Measurements from ENCODE around the gene PODXL2. TPM values are rescaled to one million over a fixed set of nuclear protein-coding genes. Genes with fewer than 3 reads are reported as not detected.

Gene PODXL2, protein sequence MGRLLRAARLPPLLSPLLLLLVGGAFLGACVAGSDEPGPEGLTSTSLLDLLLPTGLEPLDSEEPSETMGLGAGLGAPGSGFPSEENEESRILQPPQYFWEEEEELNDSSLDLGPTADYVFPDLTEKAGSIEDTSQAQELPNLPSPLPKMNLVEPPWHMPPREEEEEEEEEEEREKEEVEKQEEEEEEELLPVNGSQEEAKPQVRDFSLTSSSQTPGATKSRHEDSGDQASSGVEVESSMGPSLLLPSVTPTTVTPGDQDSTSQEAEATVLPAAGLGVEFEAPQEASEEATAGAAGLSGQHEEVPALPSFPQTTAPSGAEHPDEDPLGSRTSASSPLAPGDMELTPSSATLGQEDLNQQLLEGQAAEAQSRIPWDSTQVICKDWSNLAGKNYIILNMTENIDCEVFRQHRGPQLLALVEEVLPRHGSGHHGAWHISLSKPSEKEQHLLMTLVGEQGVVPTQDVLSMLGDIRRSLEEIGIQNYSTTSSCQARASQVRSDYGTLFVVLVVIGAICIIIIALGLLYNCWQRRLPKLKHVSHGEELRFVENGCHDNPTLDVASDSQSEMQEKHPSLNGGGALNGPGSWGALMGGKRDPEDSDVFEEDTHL
- total RNA-seq (1 to 10 TPM; 4.8 to 5.5 TPM), total RNA-seq (5.6 to 6.5 reads per million in 2 donors)

DNA sequence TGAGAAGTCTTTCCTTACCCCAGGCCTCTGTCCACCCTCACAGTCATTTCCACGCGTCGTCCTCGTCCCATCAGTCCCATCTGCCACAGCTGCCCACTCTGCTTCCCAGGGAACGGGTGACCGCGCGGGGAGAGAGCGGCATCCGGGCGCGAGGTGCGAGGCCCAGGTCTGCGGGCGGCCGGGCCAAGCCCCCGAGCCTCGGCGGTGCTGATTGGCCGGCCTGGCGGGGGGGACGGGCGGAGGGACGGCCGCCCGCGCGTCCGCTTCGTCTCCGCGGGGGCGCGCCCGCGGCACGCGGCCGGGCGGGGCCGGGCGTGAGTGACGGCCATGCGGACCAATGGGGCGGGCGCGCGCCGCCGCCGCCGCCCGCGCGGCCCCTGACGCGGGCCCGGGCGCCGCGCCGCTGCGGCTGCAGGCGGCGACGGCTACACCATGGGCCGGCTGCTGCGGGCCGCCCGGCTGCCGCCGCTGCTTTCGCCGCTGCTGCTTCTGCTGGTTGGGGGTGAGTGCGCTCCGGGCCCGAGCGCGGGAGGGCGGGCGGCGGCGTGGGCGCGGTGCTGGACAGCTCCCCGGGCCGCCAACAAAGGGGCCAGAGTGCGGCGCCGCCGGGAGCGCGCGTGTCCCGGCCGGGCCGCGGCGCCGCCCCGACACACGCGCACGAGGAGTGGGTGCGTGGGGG is at the start of gene PODXL2:
Gene PODXL2, plus strand, starts transcription at position 398 of the 679 bp plus-strand sequence. Its CDS starts 35 bp downstream, at position 433.
- peaks cover 40% of the 10 kb centered on the region for H3K4me1 Mint-ChIP-seq
- peak within 1 kb of the TSS; percentile 88 for H3K27ac Mint-ChIP-seq
- DNase-seq (peak in 2 of 3 donors; percentile 19 to 33), ATAC-seq (peak; percentile 60)
- peaks cover 8% of the 10 kb centered on the region for H3K36me3 Mint-ChIP-seq (ENCODE audit: low read depth)
- H3K27me3 Mint-ChIP-seq = peaks cover 33% of the 10 kb centered on the region
- no peaks in the 10 kb centered on the region for H3K9me3 ChIP-seq (ENCODE audit: control insufficient read depth, low read length, poor library complexity, severe bottlenecking)
- H3K4me3 Mint-ChIP-seq = peak within 1 kb of the TSS; percentile 94

DNA sequence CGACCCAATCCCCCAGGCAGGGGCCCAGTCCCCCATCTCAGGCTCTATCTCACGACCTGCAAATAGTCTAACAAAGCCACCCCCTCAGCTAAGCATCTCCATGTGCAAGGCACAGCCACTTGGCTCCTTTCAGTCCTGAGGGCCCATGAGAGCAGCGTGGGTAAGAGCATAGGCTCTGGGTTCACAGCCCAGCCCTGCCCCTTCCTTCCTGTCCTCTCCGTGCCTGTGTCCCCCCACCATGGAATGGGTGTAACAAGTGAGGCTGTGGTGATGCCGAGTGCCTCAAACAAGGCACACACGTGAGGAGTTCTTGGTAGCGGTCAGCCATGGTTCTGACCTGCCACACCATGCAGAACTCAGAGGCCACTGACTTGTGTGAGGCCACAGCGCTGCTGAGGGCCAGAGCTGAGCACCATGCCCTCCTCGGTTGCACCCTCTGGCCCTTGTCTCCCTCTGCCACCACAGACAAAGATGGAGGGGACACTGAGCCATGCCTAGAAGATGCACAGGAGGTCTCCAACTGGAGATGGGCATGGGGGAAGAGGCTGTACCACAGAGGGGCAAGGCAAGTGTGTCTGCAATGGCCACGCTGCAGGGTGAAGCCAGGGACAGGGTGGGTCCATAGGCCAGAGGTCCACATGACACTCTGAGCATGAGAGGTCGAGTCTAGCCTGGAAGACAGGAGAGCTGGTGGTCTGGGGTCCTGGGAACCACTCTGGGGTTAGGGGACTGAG is 48.5 kb upstream of the PODXL2 start:
- peak overlapping the region; percentile 89 for H3K27ac Mint-ChIP-seq
- H3K4me1 Mint-ChIP-seq = peaks cover 20% of the 10 kb centered on the region
- H3K27me3 Mint-ChIP-seq = no peaks in the 10 kb centered on the region
- H3K9me3 ChIP-seq (ENCODE audit: control insufficient read depth, low read length, poor library complexity, severe bottlenecking) = no peaks in the 10 kb centered on the region
- no peaks in the 10 kb centered on the region for H3K36me3 Mint-ChIP-seq (ENCODE audit: low read depth)
- no peak for ATAC-seq
- DNase-seq = no peak
- peak overlapping the region; percentile 43 for H3K4me3 Mint-ChIP-seq

- ATAC-seq (no peak), DNase-seq (no peak)
- peak overlapping the region; percentile 51 for H3K27ac Mint-ChIP-seq
- no peaks in the 10 kb centered on the region for H3K9me3 ChIP-seq (ENCODE audit: control insufficient read depth, low read length, poor library complexity, severe bottlenecking)
- H3K36me3 Mint-ChIP-seq (ENCODE audit: low read depth) = no peaks in the 10 kb centered on the region
- peaks cover 29% of the 10 kb centered on the region for H3K4me1 Mint-ChIP-seq
- H3K4me3 Mint-ChIP-seq = no peak overlapping the region
- no peaks in the 10 kb centered on the region for H3K27me3 Mint-ChIP-seq
These were observed 44.3 kb upstream of the PODXL2 start for GRCh38 chr3:127584734-127585133.

DNA sequence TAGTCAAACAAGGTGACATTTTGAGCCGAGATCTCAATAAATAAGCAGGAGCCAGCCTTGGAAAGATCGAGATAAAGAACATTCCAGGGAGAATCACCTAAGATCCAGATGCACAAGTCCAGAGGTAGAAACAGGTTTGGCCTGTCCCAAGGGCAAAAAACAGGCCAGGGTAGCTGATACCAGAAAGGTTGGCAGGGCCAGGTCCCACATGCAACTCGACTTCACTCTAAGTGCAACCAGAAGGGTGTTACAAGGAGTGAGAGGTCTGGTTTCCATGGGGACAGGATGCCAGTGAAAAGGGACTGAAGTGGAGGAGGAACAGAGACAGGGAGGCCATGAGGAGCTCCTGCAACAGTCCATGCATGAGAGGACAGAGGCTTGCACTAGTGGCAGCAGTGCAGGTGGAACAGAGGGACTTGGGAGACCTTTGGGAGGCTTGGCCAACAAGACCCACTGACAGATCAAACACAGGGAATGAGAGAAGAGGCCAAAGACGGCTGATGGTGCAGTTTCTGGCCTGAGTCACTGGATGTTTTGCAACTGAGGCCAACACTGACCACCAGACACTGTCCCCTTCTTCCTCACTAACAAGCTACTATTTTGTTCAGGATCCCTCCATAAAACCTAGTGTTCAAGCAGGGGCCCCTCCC is 43.7 kb upstream of the PODXL2 start:
- Mint-ChIP-seq H3K27me3 (no peaks in the 10 kb centered on the region), H3K27ac (peak overlapping the region; percentile 51), H3K4me1 (peaks cover 29% of the 10 kb centered on the region), H3K36me3 (ENCODE audit: low read depth) (no peaks in the 10 kb centered on the region), H3K4me3 (no peak overlapping the region)
- ATAC-seq = no peak
- DNase-seq = no peak
- H3K9me3 ChIP-seq (ENCODE audit: control insufficient read depth, low read length, poor library complexity, severe bottlenecking) = no peaks in the 10 kb centered on the region

DNA sequence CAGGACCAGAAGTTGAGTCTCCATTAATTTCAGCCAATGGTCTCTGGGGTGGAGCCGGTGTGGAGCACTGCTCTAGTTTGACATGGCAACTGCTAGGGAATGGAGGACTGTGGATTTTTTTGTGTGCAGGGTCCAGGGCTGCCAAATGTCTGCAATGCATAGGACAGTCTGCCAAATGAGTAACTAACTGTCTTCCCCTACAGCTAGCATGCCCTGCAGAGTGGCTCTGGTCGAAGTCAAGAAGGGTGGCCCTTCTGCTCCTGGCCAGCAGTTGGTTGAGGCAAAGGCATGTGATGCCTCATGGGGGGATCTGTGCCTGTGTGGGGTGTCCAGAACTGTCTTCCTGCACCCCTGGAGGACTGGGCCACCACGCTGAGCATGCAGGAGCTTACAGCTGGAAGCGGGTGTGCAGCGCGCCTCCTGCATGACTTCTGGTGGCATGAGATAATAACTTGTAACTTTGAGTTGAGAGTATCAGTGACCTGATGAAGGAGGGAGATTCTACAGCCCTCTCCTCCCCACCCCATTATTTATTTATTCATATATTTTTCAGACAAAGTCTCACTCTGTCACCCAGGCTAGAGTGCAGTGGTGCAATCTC is 43.1 kb upstream of the PODXL2 start:
- no peak for DNase-seq
- peak overlapping the region; percentile 51 for H3K27ac Mint-ChIP-seq
- H3K4me3 Mint-ChIP-seq = no peak overlapping the region
- no peaks in the 10 kb centered on the region for H3K36me3 Mint-ChIP-seq (ENCODE audit: low read depth)
- no peaks in the 10 kb centered on the region for H3K9me3 ChIP-seq (ENCODE audit: control insufficient read depth, low read length, poor library complexity, severe bottlenecking)
- H3K4me1 Mint-ChIP-seq = peaks cover 28% of the 10 kb centered on the region
- ATAC-seq = no peak
- H3K27me3 Mint-ChIP-seq = no peaks in the 10 kb centered on the region

DNA sequence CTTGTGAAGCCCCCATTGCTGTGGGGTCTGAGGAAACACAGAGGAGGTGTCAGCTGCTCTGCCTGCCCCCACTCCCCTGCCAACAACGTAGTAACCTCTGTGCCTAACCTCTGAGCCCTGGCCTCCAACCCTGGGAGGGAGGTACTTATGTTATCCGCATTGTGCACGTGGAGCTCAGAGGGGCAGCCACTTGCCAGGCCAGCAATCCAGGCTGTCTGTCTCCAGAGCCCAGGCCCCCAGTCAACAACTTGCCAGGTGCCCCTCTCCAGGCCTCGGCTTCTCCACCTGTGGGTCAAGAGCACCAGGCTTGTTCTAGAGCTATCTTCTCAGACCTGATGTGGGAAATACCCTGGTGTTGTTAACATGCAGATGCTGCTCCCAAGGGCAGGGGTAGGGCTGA is 41.1 kb upstream of the PODXL2 start:
- H3K9me3 ChIP-seq (ENCODE audit: control insufficient read depth, low read length, poor library complexity, severe bottlenecking) = no peaks in the 10 kb centered on the region
- ATAC-seq (no peak), DNase-seq (no peak)
- H3K4me1 Mint-ChIP-seq = peaks cover 31% of the 10 kb centered on the region
- no peaks in the 10 kb centered on the region for H3K36me3 Mint-ChIP-seq (ENCODE audit: low read depth)
- peak overlapping the region; percentile 14 for H3K27ac Mint-ChIP-seq
- H3K27me3 Mint-ChIP-seq = no peaks in the 10 kb centered on the region
- peak overlapping the region; percentile 12 for H3K4me3 Mint-ChIP-seq

GRCh38 chr3:127588806-127589577 is 40.0 kb upstream of the PODXL2 start:
- H3K27me3 Mint-ChIP-seq = no peaks in the 10 kb centered on the region
- H3K4me1 Mint-ChIP-seq = peaks cover 32% of the 10 kb centered on the region
- H3K9me3 ChIP-seq (ENCODE audit: control insufficient read depth, low read length, poor library complexity, severe bottlenecking) = no peaks in the 10 kb centered on the region
- ATAC-seq (no peak), DNase-seq (no peak)
- H3K36me3 Mint-ChIP-seq (ENCODE audit: low read depth) = no peaks in the 10 kb centered on the region
- H3K4me3 Mint-ChIP-seq = peak overlapping the region; percentile 92
- H3K27ac Mint-ChIP-seq = peak overlapping the region; percentile 61

- Mint-ChIP-seq H3K4me3 (peak overlapping the region; percentile 96), H3K27me3 (no peaks in the 10 kb centered on the region), H3K4me1 (peaks cover 30% of the 10 kb centered on the region), H3K27ac (peak overlapping the region; percentile 61), H3K36me3 (ENCODE audit: low read depth) (no peaks in the 10 kb centered on the region)
- DNase-seq = no peak
- no peak for ATAC-seq
- H3K9me3 ChIP-seq (ENCODE audit: control insufficient read depth, low read length, poor library complexity, severe bottlenecking) = no peaks in the 10 kb centered on the region
These were observed 39.2 kb upstream of the PODXL2 start for GRCh38 chr3:127589600-127590281.

DNA sequence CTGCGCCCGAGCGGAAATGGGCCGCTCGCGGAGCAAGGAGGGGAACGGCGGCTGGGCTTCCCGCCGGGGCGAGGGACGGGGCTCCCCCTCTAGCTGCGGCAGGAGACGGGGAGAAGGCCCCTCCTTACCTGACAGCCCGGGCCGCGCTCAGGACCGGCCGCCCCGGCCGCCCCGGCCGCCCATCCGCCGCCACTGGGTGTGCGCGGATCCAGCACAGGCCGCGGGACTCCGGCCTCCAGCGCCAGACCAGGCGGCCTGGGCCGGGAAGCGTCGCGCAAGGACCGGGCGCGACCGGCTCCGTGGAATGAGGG is 38.7 kb upstream of the PODXL2 start:
- peaks cover 28% of the 10 kb centered on the region for H3K4me1 Mint-ChIP-seq
- H3K9me3 ChIP-seq (ENCODE audit: control insufficient read depth, low read length, poor library complexity, severe bottlenecking) = no peaks in the 10 kb centered on the region
- no peaks in the 10 kb centered on the region for H3K27me3 Mint-ChIP-seq
- ATAC-seq (peak; percentile 31), DNase-seq (peak in 2 of 3 donors; percentile 21 to 30)
- H3K27ac Mint-ChIP-seq = peak overlapping the region; percentile 89
- peaks cover under 1% of the 10 kb centered on the region for H3K36me3 Mint-ChIP-seq (ENCODE audit: low read depth)
- peak overlapping the region; percentile 96 for H3K4me3 Mint-ChIP-seq

DNA sequence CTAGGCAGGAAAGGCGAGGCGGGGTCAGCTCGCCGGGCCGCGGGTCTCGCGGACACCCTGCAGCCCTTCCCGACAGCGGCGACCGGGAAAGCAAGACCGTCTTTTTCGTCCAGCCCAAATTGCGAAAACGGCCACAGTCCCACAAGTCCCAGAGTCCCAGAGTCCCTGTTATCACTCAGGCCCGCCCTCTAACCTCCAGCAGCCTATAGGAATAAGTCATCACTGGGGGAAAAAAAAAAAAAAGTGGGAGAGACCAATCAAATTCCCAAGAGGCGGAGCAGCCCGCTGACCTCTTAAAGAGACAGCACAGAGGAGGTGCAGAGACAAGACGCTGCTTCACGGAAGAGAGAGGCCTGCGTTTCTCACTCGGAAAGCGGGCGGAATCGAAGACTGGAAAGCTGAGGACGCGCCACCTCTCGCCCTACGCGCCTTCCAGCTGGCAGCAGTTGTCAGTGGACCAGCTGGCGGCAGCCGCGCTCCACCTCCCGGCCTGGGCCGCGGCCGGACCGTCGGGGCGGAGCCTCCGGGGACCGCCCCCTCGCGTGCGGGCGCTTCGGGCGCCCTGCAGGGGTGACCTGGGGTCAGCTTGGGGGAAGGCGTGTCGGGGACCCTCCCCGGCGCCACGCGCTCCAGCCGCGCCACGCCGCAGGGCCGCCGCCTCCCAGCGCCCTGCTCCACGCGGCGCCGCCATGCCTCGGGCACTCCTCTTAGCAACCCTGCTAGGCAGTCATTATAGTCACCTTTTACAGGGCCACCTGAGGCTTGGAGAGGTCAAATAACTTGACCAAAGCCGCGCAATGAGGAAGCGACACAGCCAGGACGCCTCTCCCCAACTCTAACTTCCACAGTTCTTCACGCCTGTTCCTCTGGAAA is 38.2 kb upstream of the PODXL2 start, which contains the start of gene TPRA1:
Gene TPRA1, minus strand, starts transcription at position 141 of the 873 bp plus-strand sequence. CDS start 10,587 bp downstream, outside the sequence.
- peak within 1 kb of the TSS; percentile 96 for H3K4me3 Mint-ChIP-seq
- H3K9me3 ChIP-seq (ENCODE audit: control insufficient read depth, low read length, poor library complexity, severe bottlenecking) = no peaks in the 10 kb centered on the region
- ATAC-seq (peak; percentile 92), DNase-seq (peak; percentile 61 to 71 (median 62))
- peaks cover 2% of the 10 kb centered on the region for H3K36me3 Mint-ChIP-seq (ENCODE audit: low read depth)
- H3K4me1 Mint-ChIP-seq = peaks cover 26% of the 10 kb centered on the region
- H3K27ac Mint-ChIP-seq = peak within 1 kb of the TSS; percentile 89
- H3K27me3 Mint-ChIP-seq = no peaks in the 10 kb centered on the region
